ENCODE results near the gene GM2A.

GM2A gene

DNA sequence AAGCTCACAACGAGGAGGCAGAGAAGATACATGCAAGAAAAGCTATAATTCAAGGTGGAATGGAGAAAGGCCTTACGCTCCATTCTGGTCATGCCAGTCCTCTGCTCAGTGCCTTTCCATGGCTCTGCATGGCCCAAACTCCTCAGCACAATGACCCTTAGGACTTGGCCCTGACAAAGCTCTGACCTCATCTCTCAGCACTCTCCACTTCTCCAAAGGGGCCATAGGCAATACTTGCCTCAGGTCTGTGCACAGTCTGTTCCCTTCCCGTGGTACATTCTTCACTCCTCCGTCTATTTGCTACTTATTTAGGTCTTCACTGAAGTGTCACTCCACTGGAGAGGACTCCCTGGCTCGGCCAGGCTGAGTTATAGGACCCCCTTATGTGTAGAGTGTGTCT, 25.9 kb downstream of the GM2A start:
- Histone ChIP-seq H3K9me2 (replicated peaks; ENCODE audit: insufficient read depth, low read length) (no peaks in the 10 kb centered on the region), H3K4me2 (ENCODE audit: low read depth, low read length, poor library complexity, severe bottlenecking) (no peak overlapping the region), H3K9me3 (ENCODE audit: insufficient read depth, low read length) (no peaks in the 10 kb centered on the region), H3F3A (ENCODE audit: insufficient read depth) (no peaks in the 10 kb centered on the region), H3K4me3 (ENCODE audit: insufficient read depth, low read length, poor library complexity, severe bottlenecking) (no peak overlapping the region), H3K27me3 (ENCODE audit: low read length) (no peaks in the 10 kb centered on the region), H3K9ac (ENCODE audit: low read length) (no peak overlapping the region), H2AFZ (ENCODE audit: low read depth, low read length, severe bottlenecking) (no peak overlapping the region), H3K36me3 (ENCODE audit: low read length) (no peaks in the 10 kb centered on the region), H3K79me2 (ENCODE audit: insufficient read depth, low read length) (no peaks in the 10 kb centered on the region), H4K20me1 (ENCODE audit: low read depth, low read length) (no peaks in the 10 kb centered on the region), H3K27ac (ENCODE audit: low read depth, low read length) (no peak overlapping the region)
- TF ChIP-seq EZH2phosphoT487 (conservative IDR thresholded peaks at IDR 0.05; ENCODE audit: low read length), result no peak
- TF ChIP-seq, protein P1, sequence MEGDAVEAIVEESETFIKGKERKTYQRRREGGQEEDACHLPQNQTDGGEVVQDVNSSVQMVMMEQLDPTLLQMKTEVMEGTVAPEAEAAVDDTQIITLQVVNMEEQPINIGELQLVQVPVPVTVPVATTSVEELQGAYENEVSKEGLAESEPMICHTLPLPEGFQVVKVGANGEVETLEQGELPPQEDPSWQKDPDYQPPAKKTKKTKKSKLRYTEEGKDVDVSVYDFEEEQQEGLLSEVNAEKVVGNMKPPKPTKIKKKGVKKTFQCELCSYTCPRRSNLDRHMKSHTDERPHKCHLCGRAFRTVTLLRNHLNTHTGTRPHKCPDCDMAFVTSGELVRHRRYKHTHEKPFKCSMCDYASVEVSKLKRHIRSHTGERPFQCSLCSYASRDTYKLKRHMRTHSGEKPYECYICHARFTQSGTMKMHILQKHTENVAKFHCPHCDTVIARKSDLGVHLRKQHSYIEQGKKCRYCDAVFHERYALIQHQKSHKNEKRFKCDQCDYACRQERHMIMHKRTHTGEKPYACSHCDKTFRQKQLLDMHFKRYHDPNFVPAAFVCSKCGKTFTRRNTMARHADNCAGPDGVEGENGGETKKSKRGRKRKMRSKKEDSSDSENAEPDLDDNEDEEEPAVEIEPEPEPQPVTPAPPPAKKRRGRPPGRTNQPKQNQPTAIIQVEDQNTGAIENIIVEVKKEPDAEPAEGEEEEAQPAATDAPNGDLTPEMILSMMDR (IDR thresholded peaks at IDR 0.05; ENCODE audit: insufficient read depth, low read length, poor library complexity, severe bottlenecking), result no peak

DNA sequence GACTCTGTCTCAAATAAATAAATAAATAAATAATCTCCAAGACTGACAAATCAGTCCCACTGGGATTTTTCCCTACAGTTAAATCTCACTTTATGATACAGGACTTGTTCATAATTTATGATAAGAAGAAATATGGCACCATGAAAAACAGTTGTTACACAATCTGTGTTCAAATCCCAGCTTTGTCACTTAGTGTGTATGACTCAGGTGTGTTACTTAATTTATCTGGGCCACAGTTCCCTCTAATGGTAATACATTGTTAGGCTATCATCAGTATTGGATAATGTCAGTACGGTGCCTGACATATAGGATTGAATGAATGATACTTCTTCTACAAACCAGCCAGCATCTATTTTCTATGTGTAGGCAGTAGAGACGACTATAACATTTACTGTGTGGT, 27.5 kb downstream of the GM2A start:
- Histone ChIP-seq H3K9me3 (ENCODE audit: insufficient read depth, low read length) (no peaks in the 10 kb centered on the region), H3K36me3 (ENCODE audit: low read length) (no peaks in the 10 kb centered on the region), H3K9me2 (replicated peaks; ENCODE audit: insufficient read depth, low read length) (no peaks in the 10 kb centered on the region), H4K20me1 (ENCODE audit: low read depth, low read length) (no peaks in the 10 kb centered on the region), H3K27ac (ENCODE audit: low read depth, low read length) (no peak overlapping the region), H3K4me3 (ENCODE audit: insufficient read depth, low read length, poor library complexity, severe bottlenecking) (no peak overlapping the region), H3K79me2 (ENCODE audit: insufficient read depth, low read length) (no peaks in the 10 kb centered on the region), H3K4me2 (ENCODE audit: low read depth, low read length, poor library complexity, severe bottlenecking) (no peak overlapping the region), H2AFZ (ENCODE audit: low read depth, low read length, severe bottlenecking) (no peak overlapping the region), H3F3A (ENCODE audit: insufficient read depth) (no peaks in the 10 kb centered on the region), H3K27me3 (ENCODE audit: low read length) (no peaks in the 10 kb centered on the region), H3K9ac (ENCODE audit: low read length) (no peak overlapping the region)
- no peak for TF ChIP-seq EZH2phosphoT487 (conservative IDR thresholded peaks at IDR 0.05; ENCODE audit: low read length)
- TF ChIP-seq, protein P1 (IDR thresholded peaks at IDR 0.05; ENCODE audit: insufficient read depth, low read length, poor library complexity, severe bottlenecking), result no peak

DNA sequence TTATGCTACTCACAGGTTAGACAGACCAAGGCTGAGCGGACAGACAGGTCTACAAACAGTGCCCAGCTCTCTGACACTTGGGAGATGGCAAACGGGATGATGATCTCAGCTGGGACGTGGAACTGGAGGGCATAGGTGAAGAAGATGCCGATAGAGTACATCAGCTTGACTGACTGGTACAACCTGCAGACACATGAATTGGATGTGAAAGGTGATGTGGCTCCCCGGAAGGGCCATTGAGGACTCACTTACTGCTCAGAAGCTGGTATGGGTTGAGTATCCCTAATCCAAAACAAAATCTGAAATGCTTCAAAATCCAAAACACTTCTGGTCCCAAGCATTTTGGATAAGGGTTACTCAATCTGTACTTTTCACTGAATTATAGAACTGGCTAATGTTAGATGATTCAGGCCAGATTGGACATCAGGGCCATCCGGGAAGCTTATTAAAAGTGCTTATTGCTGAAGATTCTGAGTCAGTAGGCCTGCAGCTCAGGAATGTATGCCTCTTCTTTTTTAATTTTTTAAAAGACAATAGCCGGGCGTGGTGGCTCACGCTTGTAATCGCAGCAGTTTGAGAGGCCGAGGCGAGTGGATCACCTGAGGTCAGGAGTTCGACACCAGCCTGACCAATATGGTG, 28.1 kb downstream of the GM2A start:
- Histone ChIP-seq H3K4me2 (ENCODE audit: low read depth, low read length, poor library complexity, severe bottlenecking) (no peak overlapping the region), H3K27me3 (ENCODE audit: low read length) (no peaks in the 10 kb centered on the region), H3K9ac (ENCODE audit: low read length) (no peak overlapping the region), H3K4me3 (ENCODE audit: insufficient read depth, low read length, poor library complexity, severe bottlenecking) (no peak overlapping the region), H3F3A (ENCODE audit: insufficient read depth) (no peaks in the 10 kb centered on the region), H3K79me2 (ENCODE audit: insufficient read depth, low read length) (no peaks in the 10 kb centered on the region), H3K36me3 (ENCODE audit: low read length) (no peaks in the 10 kb centered on the region), H4K20me1 (ENCODE audit: low read depth, low read length) (no peaks in the 10 kb centered on the region), H2AFZ (ENCODE audit: low read depth, low read length, severe bottlenecking) (no peak overlapping the region), H3K9me3 (ENCODE audit: insufficient read depth, low read length) (no peaks in the 10 kb centered on the region), H3K9me2 (replicated peaks; ENCODE audit: insufficient read depth, low read length) (no peaks in the 10 kb centered on the region), H3K27ac (ENCODE audit: low read depth, low read length) (no peak overlapping the region)
- TF ChIP-seq, protein P1 (IDR thresholded peaks at IDR 0.05; ENCODE audit: insufficient read depth, low read length, poor library complexity, severe bottlenecking), result no peak
- no peak for TF ChIP-seq EZH2phosphoT487 (conservative IDR thresholded peaks at IDR 0.05; ENCODE audit: low read length)
